Skeletal muscle satellite cell (primary cell): ENCODE results near the gene NUDCD3. TPM values are rescaled to one million over a fixed set of nuclear protein-coding genes. Genes with fewer than 3 reads are reported as not detected.

Source experiments
- H3K27me3 ChIP-seq: 2 replicates; pipeline ENCODE4 v1.7.0; 2013; ENCODE audit warnings: low read length; ENCODE audit not compliant: control insufficient read depth, insufficient read depth
- H3K36me3 ChIP-seq: 2 replicates; pipeline ENCODE4 v1.7.0; 2013; ENCODE audit warnings: mild to moderate bottlenecking, control low read depth, low read length; ENCODE audit not compliant: insufficient read depth
- H3K4me1 ChIP-seq: 2 replicates; pipeline ENCODE4 v1.7.0; 2013; ENCODE audit warnings: low read length; ENCODE audit not compliant: control insufficient read depth, insufficient read depth
- H3K4me2 ChIP-seq: 2 replicates; pipeline ENCODE4 v1.7.0; 2013; ENCODE audit warnings: mild to moderate bottlenecking, low read length
- H3K4me3 ChIP-seq: 2 replicates; pipeline ENCODE4 v1.7.0; 2013; ENCODE audit warnings: low read length
- H3K9ac ChIP-seq: 2 replicates; pipeline ENCODE4 v1.7.0; 2013; ENCODE audit warnings: mild to moderate bottlenecking, low read depth, low read length, moderate library complexity
- H3K9me3 ChIP-seq: replicated peaks from 2 replicates; pipeline ENCODE4 v1.7.0; 2013; ENCODE audit warnings: mild to moderate bottlenecking, control low read depth, low read length
- total RNA-seq: library from RNA; depleted of rRNA; stranded (reverse); fragments of >200 nt; gene quantifications from 2 replicates; pipeline ENCODE4 v1.2.3, GENCODE V29; 2012; rRNA removed

Gene NUDCD3
- 51.8 and 59.1 TPM in 2 replicates for total RNA-seq

- no peaks in the 10 kb centered on the region for H3K9me3 ChIP-seq
- H3K9ac ChIP-seq, result peak within 1 kb of the TSS; percentile 92
- H3K4me1 ChIP-seq, result peaks cover 21% of the 10 kb centered on the region
- H3K27me3 ChIP-seq, result no peaks in the 10 kb centered on the region
- no peaks in the 10 kb centered on the region for H3K36me3 ChIP-seq
- peak within 1 kb of the TSS; percentile 78 for H3K4me2 ChIP-seq
- peak within 1 kb of the TSS; percentile 85 for H3K4me3 ChIP-seq
These were observed at the start of gene NUDCD3 for GRCh38 chr7:44490351-44491200. NUDCD3 (minus strand) TSS chr7:44490658; CDS start chr7:44490600, 58 bp downstream.

GRCh38 chr7:44539669-44540506 is 49.4 kb upstream of the NUDCD3 start:
- no peak overlapping the region for H3K4me3 ChIP-seq
- H3K4me1 ChIP-seq, result peaks cover 5% of the 10 kb centered on the region
- H3K27me3 ChIP-seq, result peaks cover 13% of the 10 kb centered on the region
- H3K36me3 ChIP-seq, result no peaks in the 10 kb centered on the region
- no peak overlapping the region for H3K9ac ChIP-seq
- H3K4me2 ChIP-seq, result no peak overlapping the region
- no peaks in the 10 kb centered on the region for H3K9me3 ChIP-seq

- peaks cover 13% of the 10 kb centered on the region for H3K27me3 ChIP-seq
These were observed 48.6 kb upstream of the NUDCD3 start for GRCh38 chr7:44538798-44539668.

GRCh38 chr7:44538093-44538797 is 47.8 kb upstream of the NUDCD3 start:
- Histone ChIP-seq H3K36me3 (no peaks in the 10 kb centered on the region), H3K9me3 (no peaks in the 10 kb centered on the region), H3K9ac (no peak overlapping the region), H3K27me3 (peaks cover 13% of the 10 kb centered on the region), H3K4me2 (no peak overlapping the region), H3K4me1 (peaks cover 5% of the 10 kb centered on the region), H3K4me3 (no peak overlapping the region)

More at GRCh38 chr7:44538798-44539668, 48.6 kb upstream of the NUDCD3 start:
- Histone ChIP-seq H3K4me1 (peaks cover 5% of the 10 kb centered on the region), H3K9ac (no peak overlapping the region), H3K4me3 (no peak overlapping the region), H3K9me3 (no peaks in the 10 kb centered on the region), H3K4me2 (no peak overlapping the region), H3K36me3 (no peaks in the 10 kb centered on the region)

- Histone ChIP-seq H3K9ac (no peak overlapping the region), H3K27me3 (peaks cover 13% of the 10 kb centered on the region), H3K4me2 (no peak overlapping the region), H3K36me3 (no peaks in the 10 kb centered on the region), H3K4me3 (no peak overlapping the region), H3K9me3 (no peaks in the 10 kb centered on the region), H3K4me1 (no peaks in the 10 kb centered on the region)
These were observed 47.0 kb upstream of the NUDCD3 start for GRCh38 chr7:44537442-44537841.

- no peak overlapping the region for H3K4me3 ChIP-seq
- H3K27me3 ChIP-seq, result peaks cover 16% of the 10 kb centered on the region
- H3K4me1 ChIP-seq, result no peaks in the 10 kb centered on the region
- no peak overlapping the region for H3K4me2 ChIP-seq
- H3K9ac ChIP-seq, result no peak overlapping the region
- H3K36me3 ChIP-seq, result no peaks in the 10 kb centered on the region
- H3K9me3 ChIP-seq, result no peaks in the 10 kb centered on the region
These were observed 45.6 kb upstream of the NUDCD3 start for GRCh38 chr7:44536090-44536489.

- no peak overlapping the region for H3K4me3 ChIP-seq
- no peak overlapping the region for H3K4me2 ChIP-seq
- H3K27me3 ChIP-seq, result peaks cover 16% of the 10 kb centered on the region
These were observed 45.0 kb upstream of the NUDCD3 start for GRCh38 chr7:44535348-44536064.

GRCh38 chr7:44534501-44534900 is 44.0 kb upstream of the NUDCD3 start:
- Histone ChIP-seq H3K4me3 (no peak overlapping the region), H3K4me1 (no peaks in the 10 kb centered on the region), H3K4me2 (no peak overlapping the region), H3K9me3 (no peaks in the 10 kb centered on the region), H3K9ac (no peak overlapping the region), H3K36me3 (no peaks in the 10 kb centered on the region), H3K27me3 (peaks cover 12% of the 10 kb centered on the region)

More at GRCh38 chr7:44535348-44536064, 45.0 kb upstream of the NUDCD3 start:
- Histone ChIP-seq H3K36me3 (no peaks in the 10 kb centered on the region), H3K4me1 (no peaks in the 10 kb centered on the region), H3K9me3 (no peaks in the 10 kb centered on the region), H3K9ac (no peak overlapping the region)

- no peak overlapping the region for H3K4me3 ChIP-seq
- no peaks in the 10 kb centered on the region for H3K9me3 ChIP-seq
- no peak overlapping the region for H3K9ac ChIP-seq
- H3K36me3 ChIP-seq, result no peaks in the 10 kb centered on the region
- H3K4me2 ChIP-seq, result no peak overlapping the region
- peaks cover 12% of the 10 kb centered on the region for H3K27me3 ChIP-seq
- no peaks in the 10 kb centered on the region for H3K4me1 ChIP-seq
These were observed 43.6 kb upstream of the NUDCD3 start for GRCh38 chr7:44534087-44534486.
